Measurements from ENCODE around the gene SIVA1.

DNA sequence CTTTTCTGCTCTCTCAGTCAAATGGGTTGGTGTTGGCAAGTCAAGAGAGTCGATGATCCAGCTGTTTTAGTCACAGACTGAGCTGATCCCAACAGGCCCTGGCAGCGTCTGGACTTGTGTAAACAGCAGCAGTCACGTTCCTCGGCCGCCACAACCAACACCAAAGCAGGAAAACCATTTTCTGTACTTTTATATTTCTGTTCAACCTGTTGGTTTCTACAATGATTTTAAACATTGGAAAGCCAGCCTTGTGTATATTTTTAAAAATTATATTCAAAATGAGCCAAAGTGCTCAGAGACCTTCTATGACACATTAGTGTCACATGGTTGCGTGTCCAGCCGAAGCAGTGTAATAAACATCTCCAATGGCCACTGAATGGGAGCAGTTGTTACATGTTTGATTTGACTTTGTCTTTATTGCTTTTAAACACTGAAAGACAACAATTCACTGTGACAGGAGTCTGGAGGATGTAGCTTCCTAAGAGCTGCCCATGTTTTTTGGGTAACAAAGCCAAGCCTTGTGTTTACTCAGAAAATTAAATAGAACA, 5.9 kb upstream of the SIVA1 start:
- TF ChIP-seq RBAK (tag by site-specific recombination; IDR thresholded peaks at IDR 0.05) (no peak), SP2 (tag by site-specific recombination; IDR thresholded peaks at IDR 0.05) (no peak), ZNF274 (IDR thresholded peaks at IDR 0.05; ENCODE audit: low read length) (no peak), ZNF274 (tag by site-specific recombination; IDR thresholded peaks at IDR 0.05; ENCODE audit: borderline replicate concordance) (no peak), REST (tag by site-specific recombination; IDR thresholded peaks at IDR 0.05) (no peak)
- TF ChIP-seq, protein P1, sequence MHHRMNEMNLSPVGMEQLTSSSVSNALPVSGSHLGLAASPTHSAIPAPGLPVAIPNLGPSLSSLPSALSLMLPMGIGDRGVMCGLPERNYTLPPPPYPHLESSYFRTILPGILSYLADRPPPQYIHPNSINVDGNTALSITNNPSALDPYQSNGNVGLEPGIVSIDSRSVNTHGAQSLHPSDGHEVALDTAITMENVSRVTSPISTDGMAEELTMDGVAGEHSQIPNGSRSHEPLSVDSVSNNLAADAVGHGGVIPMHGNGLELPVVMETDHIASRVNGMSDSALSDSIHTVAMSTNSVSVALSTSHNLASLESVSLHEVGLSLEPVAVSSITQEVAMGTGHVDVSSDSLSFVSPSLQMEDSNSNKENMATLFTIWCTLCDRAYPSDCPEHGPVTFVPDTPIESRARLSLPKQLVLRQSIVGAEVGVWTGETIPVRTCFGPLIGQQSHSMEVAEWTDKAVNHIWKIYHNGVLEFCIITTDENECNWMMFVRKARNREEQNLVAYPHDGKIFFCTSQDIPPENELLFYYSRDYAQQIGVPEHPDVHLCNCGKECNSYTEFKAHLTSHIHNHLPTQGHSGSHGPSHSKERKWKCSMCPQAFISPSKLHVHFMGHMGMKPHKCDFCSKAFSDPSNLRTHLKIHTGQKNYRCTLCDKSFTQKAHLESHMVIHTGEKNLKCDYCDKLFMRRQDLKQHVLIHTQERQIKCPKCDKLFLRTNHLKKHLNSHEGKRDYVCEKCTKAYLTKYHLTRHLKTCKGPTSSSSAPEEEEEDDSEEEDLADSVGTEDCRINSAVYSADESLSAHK (tag by site-specific recombination; IDR thresholded peaks at IDR 0.05): no peak
- TF ChIP-seq, protein P2, sequence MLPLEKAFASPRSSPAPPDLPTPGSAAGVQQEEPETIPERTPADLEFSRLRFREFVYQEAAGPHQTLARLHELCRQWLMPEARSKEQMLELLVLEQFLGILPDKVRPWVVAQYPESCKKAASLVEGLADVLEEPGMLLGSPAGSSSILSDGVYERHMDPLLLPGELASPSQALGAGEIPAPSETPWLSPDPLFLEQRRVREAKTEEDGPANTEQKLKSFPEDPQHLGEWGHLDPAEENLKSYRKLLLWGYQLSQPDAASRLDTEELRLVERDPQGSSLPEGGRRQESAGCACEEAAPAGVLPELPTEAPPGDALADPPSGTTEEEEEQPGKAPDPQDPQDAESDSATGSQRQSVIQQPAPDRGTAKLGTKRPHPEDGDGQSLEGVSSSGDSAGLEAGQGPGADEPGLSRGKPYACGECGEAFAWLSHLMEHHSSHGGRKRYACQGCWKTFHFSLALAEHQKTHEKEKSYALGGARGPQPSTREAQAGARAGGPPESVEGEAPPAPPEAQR (tag by site-specific recombination; IDR thresholded peaks at IDR 0.05): no peak
- TF ChIP-seq, protein P3, sequence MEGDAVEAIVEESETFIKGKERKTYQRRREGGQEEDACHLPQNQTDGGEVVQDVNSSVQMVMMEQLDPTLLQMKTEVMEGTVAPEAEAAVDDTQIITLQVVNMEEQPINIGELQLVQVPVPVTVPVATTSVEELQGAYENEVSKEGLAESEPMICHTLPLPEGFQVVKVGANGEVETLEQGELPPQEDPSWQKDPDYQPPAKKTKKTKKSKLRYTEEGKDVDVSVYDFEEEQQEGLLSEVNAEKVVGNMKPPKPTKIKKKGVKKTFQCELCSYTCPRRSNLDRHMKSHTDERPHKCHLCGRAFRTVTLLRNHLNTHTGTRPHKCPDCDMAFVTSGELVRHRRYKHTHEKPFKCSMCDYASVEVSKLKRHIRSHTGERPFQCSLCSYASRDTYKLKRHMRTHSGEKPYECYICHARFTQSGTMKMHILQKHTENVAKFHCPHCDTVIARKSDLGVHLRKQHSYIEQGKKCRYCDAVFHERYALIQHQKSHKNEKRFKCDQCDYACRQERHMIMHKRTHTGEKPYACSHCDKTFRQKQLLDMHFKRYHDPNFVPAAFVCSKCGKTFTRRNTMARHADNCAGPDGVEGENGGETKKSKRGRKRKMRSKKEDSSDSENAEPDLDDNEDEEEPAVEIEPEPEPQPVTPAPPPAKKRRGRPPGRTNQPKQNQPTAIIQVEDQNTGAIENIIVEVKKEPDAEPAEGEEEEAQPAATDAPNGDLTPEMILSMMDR (tag by site-specific recombination; IDR thresholded peaks at IDR 0.05): no peak
- TF ChIP-seq, protein P4, sequence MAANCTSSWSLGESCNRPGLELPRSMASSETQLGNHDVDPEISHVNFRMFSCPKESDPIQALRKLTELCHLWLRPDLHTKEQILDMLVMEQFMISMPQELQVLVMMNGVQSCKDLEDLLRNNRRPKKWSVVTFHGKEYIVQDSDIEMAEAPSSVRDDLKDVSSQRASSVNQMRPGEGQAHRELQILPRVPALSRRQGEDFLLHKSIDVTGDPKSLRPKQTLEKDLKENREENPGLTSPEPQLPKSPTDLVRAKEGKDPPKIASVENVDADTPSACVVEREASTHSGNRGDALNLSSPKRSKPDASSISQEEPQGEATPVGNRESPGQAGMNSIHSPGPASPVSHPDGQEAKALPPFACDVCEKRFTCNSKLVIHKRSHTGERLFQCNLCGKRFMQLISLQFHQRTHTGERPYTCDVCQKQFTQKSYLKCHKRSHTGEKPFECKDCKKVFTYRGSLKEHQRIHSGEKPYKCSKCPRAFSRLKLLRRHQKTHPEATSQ (tag by site-specific recombination; IDR thresholded peaks at IDR 0.05): no peak
